ENCODE measurements around the gene NAV2.

The NAV2 gene

DNA sequence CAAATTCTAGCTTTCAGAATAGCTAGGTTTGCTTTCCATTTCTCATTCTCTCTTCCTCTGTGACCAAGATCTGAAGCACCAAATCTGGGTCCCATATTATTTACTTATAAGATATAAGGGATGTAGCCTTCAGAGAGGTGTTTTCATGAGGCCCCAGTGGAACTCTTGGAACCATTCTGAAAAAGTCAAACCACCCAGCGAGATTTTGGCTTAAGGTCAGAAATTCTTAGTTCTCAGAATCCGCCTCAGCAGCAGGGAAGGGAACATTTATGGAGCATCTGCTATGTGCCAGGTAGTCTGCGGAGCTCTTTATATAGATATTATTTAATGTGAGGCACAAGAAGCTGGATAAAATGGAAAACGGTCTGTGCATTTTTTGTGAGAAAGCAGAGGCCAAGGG, 6.3 kb downstream of the NAV2 start:
- no peak for DNase-seq

DNA sequence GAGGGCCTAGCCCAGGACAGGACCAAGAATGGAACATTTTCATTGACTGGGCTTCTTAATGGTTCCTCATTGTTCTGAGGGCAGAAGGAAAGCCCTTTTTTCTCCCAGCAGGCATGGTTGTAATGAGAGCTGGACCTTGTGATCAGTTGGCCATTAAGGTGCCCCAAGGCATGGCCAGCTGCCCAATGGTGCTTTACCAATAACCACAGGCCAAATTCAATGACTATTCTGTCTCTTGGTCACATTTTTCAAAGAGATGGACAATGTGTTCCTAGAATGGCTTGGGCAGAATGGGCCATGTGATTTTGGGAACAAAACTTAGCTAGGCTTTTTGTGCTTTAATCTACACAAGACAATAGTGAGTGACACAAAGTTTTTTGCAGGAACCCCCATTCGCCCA, 7.3 kb downstream of the NAV2 start:
- DNase-seq = no peak

DNA sequence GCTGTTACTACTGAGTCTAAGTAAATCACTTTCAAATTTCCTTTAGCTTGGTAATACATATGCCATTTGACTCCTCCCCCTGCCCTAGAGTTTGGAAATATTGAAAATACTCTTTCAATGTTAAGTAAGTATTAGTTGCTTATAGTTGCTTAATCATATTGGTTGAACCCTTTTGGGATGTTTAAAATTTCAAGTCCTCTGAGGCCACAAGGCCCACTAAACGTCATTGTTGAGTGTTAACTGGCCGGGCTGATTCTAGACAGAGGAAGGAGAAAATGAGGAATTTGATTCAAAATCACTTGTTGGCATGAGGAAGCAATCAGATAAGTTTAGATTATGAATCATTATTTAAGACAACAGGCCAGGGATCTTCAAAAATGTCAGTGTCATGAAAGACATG, 8.5 kb downstream of the NAV2 start:
- DNase-seq = no peak

DNA sequence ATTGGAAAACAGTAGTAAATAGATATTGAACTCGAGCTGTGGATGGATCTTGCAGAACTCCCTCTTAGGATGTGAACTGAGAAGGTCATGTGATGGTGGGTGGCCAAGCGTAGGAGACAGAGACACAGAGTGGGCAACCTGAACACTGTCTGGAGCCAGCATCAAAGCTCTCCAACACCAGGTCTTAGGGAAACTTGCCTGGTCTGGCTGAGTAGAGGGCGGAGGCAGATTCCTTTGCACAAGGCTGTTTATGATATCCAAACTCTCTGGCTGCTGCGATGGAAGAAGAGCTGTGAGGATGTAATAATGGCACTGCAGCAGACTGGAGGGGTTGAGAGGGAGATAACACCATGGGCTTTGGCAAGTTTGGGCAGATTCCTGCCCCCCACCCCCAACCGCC, 10.1 kb downstream of the NAV2 start:
- no peak for DNase-seq

DNA sequence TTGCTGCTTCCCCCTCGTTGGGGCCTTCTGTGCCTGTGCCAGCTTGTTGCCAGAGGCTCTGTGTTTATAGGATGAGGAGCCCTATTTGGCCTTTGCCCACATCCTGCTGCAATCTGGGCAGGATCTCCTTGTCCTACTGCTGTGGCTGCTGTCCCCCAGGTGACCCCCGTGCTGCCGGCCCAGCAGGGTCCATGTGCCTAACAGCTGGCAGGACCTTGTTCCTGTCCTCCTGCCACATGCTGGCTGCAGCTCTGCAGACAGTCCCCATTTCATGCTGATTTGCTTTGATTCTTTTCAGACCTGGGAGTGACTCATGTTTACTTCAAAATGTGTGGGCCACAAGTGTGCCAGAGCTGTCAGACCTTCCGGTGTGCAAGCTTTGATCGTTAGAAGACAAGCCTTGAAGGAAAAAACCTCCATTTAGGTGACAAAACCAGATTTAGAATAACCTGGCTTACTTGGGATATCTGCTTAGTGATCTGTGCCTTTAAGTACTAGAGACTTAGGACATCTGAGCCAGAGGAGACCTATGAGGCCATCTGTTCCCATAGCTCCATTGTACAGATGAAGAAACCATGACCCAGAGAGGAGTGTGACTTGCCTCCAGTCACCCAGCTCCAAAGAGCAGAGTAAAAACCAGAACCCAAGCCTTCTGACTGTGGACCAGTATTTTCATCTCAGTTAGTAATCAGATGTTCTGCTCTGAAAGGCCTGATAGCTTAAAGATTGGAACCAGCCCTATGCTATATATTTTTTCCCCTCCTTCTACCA, 11.1 kb downstream of the NAV2 start:
- DNase-seq = peak; percentile 24 to 39

DNA sequence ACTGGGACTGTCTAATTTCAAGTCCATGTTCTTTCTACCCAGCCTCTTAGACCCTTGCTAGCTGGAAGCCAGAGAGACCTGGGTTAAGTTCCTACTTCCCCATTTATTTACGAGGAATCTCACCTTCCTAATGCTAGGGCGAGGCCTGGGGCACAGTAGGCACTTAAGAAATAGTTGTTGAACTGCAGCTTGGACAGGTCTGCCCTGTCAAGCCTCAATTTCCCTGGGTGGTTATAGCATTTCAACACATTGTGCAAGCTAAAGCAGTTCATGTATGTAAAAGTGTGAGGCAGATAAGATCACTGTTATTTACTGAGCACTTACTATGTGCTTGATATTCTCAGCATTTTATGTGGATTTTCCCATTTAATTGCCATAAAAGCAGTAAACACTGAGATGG, 12.1 kb downstream of the NAV2 start:
- DNase-seq = no peak

DNA sequence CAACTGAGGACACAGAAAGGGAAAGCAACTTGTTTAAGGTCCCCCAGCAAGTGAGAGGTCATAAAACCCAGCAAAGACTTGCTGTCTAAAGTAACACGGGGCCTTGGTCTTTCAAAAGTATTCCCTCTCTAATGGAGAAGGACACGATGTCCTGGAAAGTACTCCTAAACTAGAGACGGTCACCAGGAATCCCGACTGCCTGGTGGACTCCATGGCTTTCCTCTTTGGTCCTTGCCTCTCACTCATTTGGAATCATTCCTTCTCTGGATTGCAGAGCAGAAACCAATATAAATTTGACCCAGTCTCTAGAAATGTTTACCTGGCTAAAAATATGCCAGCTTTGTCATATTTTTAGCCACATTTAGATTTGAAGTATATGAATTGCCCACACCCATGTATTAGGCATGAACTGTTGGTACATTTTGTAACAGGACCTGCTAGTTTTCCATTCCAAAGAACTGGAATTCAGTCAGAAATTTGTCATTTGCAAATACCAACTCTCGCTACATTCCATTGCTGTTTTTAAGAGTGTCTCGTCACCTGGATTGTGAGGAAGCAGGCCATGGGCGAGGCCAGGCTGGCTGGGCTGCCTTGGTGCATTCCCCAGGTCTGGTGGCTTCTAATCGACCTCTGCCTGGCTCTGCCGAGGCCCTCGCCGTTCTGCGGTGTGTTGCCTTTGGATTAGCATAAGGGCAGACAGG, 12.9 kb downstream of the NAV2 start:
- no peak for DNase-seq

DNA sequence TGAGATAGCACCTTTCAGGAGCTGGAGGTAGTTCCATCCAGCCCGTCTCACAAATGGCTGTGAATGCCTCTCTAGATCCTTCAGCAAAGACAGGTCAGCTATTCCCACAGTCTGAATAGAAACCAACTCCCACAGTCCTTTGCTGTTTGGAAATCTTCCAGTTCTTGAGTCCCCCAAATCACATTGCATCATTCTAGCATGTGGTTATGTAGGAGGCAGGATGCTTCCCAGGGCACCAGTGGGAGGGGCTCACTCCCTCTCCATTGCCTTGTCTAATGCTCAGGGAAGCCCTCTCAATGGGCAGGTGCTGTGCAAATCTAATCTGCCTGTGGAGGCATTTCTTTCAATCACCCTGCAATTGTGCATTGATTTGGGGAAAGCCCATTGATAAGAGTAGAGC, 14.6 kb downstream of the NAV2 start:
- no peak for DNase-seq

DNA sequence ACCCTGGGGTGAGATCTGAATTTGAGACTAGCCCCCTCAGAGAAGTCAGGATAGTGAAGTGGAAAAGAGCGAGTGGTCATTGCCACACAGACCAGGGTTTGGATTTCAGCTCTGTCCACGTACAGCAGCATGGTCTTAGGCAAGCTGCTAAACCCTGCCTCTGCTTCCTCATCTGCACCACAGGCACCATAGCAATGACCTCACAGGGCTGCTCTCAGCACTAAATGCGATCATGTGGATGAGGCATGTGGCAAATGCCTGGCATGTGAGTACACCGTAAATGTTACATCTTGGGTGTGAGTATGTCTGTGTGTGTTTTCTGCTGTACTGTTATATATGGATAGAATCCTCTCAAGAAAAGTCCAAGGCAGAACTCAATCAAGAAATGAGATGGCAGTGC, 15.8 kb downstream of the NAV2 start:
- no peak for DNase-seq

DNA sequence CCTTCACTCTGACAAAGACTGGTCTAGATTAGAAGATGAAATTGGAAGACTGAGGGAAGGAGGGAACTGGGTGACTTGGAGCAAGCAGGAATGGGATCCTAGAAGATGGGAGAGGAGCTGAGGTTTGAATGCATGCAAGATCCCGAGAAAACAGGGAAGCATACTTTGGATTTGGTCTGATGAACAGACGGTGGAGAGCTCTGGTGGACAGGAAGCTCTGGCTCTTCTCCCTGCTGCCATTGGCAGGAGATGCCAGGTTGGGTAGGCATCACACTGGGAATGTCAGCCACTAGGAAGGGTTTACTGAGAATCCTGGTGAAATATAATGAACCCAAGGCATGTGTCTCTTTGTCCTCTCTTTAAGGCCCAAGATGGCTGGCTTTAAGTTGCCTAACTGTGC, 16.5 kb downstream of the NAV2 start:
- no peak for DNase-seq

DNA sequence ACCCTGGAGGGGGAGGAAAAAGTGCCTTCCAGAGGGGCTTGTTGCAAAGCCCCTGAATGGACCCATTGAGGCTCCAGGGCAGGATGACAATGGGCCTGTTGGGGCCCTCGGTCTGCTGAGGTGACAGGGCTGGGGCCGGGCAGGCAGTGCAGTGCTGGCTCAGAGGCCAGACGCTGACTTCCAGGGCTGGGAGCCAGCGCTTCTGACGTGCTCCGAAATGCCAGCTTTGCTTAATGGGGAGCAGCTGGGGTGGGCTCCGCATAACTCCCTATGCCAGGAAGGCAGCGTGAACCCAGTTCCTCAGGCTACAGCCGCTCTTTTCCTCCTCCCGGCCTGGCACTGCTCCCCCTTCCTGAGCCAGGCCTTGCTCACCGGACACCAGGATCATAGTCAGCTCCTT, 17.7 kb downstream of the NAV2 start:
- no peak for DNase-seq

DNA sequence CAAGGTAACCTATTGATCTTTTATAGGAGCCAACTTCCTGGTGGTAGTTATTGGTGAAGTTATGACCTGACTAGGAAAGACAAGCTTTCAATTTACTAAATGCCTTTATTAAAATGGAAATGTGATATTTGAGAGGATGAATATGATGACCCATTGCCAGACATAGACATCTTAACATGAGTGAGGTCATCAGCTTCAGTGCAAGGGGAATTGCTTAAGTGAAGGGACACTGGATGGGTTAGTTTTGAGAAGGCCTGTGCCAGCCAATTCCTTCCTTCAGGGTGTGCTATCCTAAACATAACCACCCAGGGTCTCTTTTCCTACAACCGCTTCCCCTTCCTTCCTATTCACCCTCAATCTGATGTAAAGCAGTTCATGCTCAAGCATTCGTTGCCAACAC, 21.5 kb downstream of the NAV2 start:
- DNase-seq = no peak

DNA sequence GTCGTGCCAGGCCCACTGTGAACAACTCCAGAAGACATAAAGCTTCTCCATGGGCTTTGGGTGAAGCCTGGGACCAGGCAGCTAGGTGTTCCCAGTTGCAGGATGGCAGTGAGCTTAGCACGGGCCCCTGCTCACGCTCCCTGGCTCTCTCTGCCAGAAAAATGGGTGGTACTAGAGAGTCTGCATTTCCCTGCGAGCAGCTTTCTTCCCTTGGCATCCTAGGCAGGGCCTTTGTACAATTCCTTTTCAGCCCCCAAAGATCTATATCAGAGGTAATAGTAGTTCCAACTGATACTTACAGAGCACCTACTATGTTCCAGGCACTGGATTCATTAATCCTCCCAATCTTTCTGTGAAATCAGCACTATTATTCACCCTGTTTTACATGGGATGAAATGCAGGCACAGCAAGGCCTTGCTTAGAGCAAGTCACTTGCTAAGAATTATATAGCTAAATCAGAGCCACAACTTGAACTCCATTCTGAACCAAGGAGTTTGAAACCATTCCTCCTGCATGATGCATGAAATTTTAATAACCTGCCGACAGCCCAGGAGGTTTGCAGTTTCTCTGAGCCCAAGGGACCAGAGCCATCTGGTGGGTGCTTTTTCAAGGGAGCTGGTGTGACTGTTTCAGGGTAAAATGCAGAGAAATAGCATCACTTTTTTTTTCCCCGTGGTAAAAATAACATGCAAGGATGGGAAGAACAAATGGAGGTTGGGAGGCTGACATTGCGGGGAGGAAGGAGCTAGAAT, 22.7 kb downstream of the NAV2 start:
- DNase-seq = no peak

DNA sequence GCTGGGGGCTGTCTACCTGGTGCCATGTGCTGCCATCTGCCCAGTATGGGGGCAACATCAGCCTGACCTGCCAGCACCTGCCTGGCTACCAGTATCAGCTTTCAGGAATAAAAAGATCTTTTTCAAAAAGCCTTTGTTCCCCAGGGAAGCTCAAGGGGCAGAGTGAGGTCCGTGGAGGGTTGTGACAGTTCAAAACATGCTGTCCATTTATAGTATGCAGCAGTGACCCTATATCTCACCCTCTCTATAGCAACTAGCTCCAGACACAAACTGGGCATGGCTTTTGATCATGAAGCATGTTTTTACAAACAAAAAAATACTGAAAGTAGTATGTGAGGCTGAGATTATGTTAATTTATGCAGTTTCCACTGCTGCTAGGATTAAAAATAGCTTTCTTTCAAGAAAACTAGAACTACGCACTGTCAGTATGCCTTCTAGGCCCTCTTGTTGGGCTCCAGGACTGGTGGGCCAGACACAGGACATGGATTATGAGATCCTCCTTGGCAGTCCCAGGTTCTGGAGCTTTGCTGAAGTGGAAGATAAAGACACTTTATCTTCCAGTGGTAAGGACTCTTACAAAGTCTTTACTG, 23.4 kb downstream of the NAV2 start:
- no peak for DNase-seq

DNA sequence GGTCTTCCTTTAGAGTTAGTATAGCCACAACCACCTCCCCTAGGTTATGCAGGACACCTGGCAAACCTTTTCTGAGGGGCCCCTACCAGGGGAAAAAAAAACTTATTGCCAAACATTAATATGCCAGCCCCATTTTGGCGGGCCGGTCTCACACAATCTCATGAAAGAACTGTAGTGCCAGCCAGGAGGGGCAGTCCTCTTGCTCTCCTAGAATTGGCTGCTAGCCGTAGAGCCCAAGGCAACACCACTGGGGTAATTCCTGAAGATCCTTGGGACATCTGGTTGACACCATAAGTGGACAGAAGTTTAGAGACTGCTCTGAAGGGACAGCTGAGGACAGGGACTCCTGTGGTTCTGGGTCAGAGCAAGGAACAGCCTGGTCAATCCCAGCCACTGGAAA, 24.2 kb downstream of the NAV2 start:
- no peak for DNase-seq

DNA sequence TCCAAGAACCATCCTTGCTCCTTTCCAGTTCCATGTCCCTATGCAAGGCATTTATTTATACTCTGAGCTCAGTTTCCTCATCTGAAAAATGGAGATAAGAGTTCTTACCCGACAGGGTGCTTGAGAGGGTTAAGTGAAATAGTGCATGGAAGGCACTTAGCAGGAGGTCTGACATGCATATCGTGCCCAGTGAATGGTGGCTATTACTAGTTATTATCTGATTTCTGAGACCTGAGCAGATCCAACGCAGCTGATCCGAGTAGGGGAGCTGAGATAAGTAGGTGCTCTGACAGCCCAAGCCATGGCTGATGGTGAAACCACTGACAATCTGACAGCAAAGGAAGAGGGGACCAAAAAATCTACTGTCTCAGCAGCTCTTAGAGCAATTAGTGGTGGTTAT, 24.9 kb downstream of the NAV2 start:
- DNase-seq = no peak

DNA sequence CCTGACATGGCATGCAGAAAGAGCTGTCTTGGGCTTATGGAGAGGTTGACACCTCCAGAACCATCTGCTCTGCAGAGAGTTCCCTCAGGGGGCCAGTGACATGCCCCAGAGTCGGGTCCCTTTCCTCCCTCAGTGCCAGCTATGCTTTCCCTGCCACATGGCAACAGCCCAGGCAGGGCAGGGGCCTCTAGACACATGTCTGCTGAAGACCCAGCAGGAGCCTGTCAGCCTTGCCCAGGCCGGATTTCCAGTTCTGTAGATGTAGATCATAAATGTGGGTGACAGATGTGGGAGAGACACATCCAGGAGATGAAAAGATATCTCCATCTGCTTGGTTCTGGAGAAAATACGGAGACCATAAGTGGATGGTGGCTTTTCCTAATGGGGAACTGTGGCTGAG, 25.5 kb downstream of the NAV2 start:
- DNase-seq = no peak

DNA sequence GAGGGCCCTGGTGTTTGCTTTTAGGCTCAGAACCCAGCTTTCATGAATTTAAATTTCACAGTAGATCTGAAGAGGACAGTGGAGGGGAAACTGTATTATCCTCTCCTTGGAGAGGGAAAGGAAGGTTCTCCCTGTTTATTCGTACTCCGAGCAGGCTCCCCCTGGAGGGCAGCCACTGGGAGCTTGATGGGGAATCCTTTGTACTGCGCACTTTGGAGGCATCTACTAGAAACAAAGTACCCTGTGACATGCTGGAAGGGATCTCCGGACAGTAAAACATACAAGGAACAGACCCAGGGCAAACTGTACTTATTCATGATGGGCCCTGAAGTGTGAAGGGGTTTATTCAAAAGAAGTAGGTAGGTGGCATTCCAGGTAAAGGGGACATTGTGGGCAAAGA, 27.2 kb downstream of the NAV2 start:
- DNase-seq = no peak

DNA sequence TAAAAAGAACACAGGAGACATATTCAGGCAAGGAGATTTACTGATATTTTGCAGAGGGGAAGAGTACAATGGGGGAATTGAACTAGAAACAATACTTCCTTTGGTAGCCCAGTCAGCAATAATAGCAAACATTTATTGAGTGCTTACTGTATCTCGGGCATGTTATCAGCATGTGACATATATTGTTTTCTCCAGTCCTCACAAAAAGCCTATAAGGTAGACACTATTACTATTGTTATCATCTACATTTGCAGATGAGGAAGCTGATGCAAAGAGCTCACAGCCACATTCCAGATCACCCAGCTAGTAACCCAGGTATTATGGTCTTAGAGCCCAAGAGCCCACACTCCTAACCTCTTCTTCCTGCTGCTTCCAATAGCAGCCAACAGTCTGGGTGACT, 27.9 kb downstream of the NAV2 start:
- no peak for DNase-seq

DNA sequence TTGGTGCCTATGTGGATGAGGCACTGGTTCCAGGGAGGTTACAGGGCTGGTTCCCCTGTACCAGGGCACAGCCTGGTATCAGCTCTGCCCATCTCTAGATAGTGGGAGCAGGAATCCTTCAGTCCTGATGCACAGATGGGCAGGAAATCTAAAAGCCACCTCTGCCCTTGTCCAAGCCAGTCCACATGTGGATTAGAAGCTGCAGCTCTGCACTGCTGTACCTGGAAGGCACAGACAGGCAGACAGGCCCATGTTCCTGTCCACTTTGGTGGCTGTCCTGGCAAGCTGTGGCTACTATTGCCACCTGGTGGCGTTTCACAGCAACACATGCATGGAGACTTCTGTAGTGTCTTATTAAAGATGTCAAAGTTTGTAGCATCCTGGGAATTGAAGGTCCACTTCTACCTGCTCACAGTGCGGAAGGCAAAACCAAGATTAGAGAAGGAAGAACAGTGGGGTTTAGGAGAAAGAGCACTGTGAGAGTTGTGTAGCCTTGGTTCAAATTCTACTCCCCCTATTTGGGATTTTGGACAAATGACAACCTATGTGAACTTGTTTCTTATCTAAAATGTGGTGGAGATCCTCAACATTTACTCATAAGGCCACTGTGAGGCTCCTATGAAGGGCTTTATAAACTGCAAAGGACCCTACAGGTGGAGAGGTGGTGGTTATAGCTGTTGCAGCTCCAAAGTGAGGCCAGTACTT, 30.1 kb downstream of the NAV2 start:
- DNase-seq = peak; percentile 72 to 77

DNA sequence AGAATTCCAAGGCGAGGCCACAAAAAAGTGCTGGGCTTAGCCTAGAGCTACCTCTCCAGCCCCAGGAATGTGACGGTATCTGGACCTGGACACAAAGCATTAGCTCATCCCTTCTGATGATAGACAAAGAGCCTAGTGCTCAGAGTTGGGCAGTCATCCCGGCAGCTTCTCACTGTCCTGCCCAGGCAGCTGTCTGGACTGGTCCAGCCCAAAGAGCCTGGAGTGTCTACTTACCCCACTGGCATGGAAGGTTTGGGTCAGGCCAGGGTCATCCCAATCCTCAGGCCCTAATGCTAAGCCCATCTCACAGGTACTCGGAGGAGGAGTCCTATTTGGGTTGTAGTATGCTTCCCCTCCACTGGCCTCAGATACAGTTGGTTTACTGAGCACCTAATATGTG, 31.0 kb downstream of the NAV2 start:
- DNase-seq = no peak

DNA sequence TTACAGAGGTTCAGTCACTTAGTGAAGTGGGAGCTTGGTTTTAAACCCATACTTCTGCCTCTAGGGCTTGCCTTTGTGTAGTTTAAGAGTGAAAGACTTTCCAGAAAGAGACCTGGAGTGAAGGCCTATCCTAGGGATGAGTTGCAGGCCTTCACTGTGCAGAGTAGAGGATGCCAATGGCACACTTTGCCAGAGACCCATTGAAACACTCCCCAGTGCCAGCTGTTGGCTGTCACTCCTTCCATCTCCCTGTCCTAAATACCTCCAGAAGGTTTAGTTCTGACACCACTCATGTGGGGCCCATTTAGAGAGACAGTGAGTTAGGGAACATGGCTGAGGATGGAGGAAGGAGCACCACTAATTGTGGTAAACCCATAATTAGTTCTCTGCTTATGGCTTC, 31.5 kb downstream of the NAV2 start:
- DNase-seq = no peak

DNA sequence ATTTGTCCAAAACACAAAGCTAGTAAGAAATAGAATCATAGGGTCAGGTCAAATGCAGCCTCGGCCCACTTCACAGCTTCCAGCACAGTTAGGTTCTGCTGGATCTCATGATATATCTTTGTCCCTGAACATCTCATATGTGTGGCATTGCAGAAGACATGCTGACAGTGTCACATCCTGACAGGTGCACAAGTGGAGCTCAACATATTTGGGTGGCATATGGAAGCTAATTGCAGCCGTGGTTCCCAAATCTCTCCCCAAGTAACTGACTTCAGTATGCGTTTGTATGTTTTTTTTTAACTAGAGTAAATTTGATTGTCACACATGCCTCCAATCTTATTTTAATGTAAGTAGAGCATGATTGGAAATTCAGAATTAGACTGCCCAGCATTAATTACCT, 33.4 kb downstream of the NAV2 start:
- no peak for DNase-seq
